IMR-90 (cell line): ENCODE measurements around the gene PPM1D. TPM values are rescaled to one million over a fixed set of nuclear protein-coding genes. Genes with fewer than 3 reads are reported as not detected.

Experiments used
- ATAC-seq: fragments of 200-7000 bp; cut with Tn5 transposase; 2 replicates; pipeline ENCODE4 v1.9.1; 2020; ENCODE audit warnings: low read depth, mild to moderate bottlenecking, moderate library complexity
- BruUV-seq: library from RNA; stranded (reverse); fragments of 400-500 nt; replicated peaks from 2 replicates; lab custom pipeline; 2021; lab: Mats Ljungman, UMichigan
- CTCF ChIA-PET: fragments of 300-600 bp; formaldehyde crosslinking; extraction: SDS; loops from one replicate; lab custom pipeline; 2021; ENCODE audit warnings: antibody characterized with exemption; lab: Yijun Ruan, JAX
- POLR2A ChIA-PET: fragments of 300-600 bp; sonication (Branson Sonifier 250); formaldehyde crosslinking; loops from one replicate; lab custom pipeline; 2022; ENCODE audit warnings: antibody characterized with exemption; ENCODE audit not compliant: unreplicated experiment; lab: Charles Lee
- DNase-seq: peaks from one replicate; pipeline ENCODE4 v3.0.0; 2013
- H2AFZ ChIP-seq: replicated peaks from 2 replicates; pipeline ENCODE3; 2013; ENCODE audit warnings: low read length, mild to moderate bottlenecking; ENCODE audit not compliant: poor library complexity
- H2AK5ac ChIP-seq: 2 replicates; pipeline ENCODE4 v1.6.1; 2013; ENCODE audit warnings: low read depth, low read length, inconsistent platforms
- H2AK9ac ChIP-seq: replicated peaks from 2 replicates; pipeline ENCODE3; 2013; ENCODE audit warnings: mild to moderate bottlenecking, low read depth, low read length, moderate library complexity; ENCODE audit not compliant: poor library complexity
- H2BK120ac ChIP-seq: 2 replicates; pipeline ENCODE4 v1.6.1; 2013; ENCODE audit warnings: low read depth, low read length, inconsistent platforms
- H2BK15ac ChIP-seq: 3 replicates; pipeline ENCODE4 v1.6.1; 2013; ENCODE audit warnings: low read depth, low read length, inconsistent platforms
- H2BK20ac ChIP-seq: 2 replicates; pipeline ENCODE4 v1.6.1; 2013; ENCODE audit warnings: low read depth, mild to moderate bottlenecking, inconsistent platforms, low read length, moderate library complexity
- H2BK5ac ChIP-seq: 2 replicates; pipeline ENCODE4 v1.6.1; 2013; ENCODE audit warnings: mild to moderate bottlenecking, low read depth, low read length, inconsistent platforms; ENCODE audit not compliant: poor library complexity, severe bottlenecking
- H3K14ac ChIP-seq: replicated peaks from 2 replicates; pipeline ENCODE4 v1.6.1; 2013; ENCODE audit warnings: low read depth, low read length, inconsistent platforms
- H3K18ac ChIP-seq: 2 replicates; pipeline ENCODE4 v1.6.1; 2013; ENCODE audit warnings: low read depth, low read length, control low read depth
- H3K23ac ChIP-seq: 2 replicates; pipeline ENCODE4 v1.6.1; 2013; ENCODE audit warnings: low read depth, low read length, inconsistent platforms
- H3K27ac ChIP-seq: 2 replicates; pipeline ENCODE4 v1.5.1; 2013; ENCODE audit warnings: mild to moderate bottlenecking, control low read depth, low read length; ENCODE audit not compliant: insufficient read depth
- H3K27me3 ChIP-seq: 2 replicates; pipeline ENCODE4 v1.6.1; 2013; ENCODE audit warnings: low read length; ENCODE audit not compliant: control insufficient read depth, insufficient read depth
- H3K36me3 ChIP-seq: 2 replicates; pipeline ENCODE4 v1.6.1; 2013; ENCODE audit warnings: low read length, mixed read lengths; ENCODE audit not compliant: control insufficient read depth, insufficient read depth
- H3K4ac ChIP-seq: 2 replicates; pipeline ENCODE4 v1.6.1; 2013; ENCODE audit warnings: low read depth, low read length, inconsistent platforms
- H3K4me1 ChIP-seq: 2 replicates; pipeline ENCODE4 v1.6.1; 2013; ENCODE audit warnings: low read length, mixed read lengths; ENCODE audit not compliant: control insufficient read depth, insufficient read depth
- H3K4me2 ChIP-seq: 2 replicates; pipeline ENCODE4 v1.6.1; 2013; ENCODE audit warnings: low read depth, mild to moderate bottlenecking, control low read depth, low read length, moderate library complexity
- H3K4me3 ChIP-seq: 2 replicates; pipeline ENCODE4 v1.5.1; 2013; ENCODE audit warnings: low read depth, mild to moderate bottlenecking, control low read depth, low read length, moderate library complexity; ENCODE audit not compliant: insufficient read depth
- H3K56ac ChIP-seq: 2 replicates; pipeline ENCODE4 v1.6.1; 2013; ENCODE audit warnings: low read length, inconsistent platforms; ENCODE audit not compliant: insufficient read depth; ENCODE audit errors: extremely low read depth
- H3K79me1 ChIP-seq, 2 experiments: 2 replicates each; pipeline ENCODE4 v1.6.1; 2013; ENCODE audit warnings: low read length in 2 of 2, inconsistent platforms in 1 of 2, low read depth in 1 of 2
- H3K9ac ChIP-seq: 2 replicates; pipeline ENCODE4 v1.6.1; 2013; ENCODE audit warnings: low read depth, low read length, control low read depth
- H3K9me1 ChIP-seq: 2 replicates; pipeline ENCODE4 v1.6.1; 2013; ENCODE audit warnings: low read length, inconsistent platforms; ENCODE audit not compliant: insufficient read depth
- H3K9me3 ChIP-seq: 2 replicates; pipeline ENCODE4 v1.6.1; 2013; ENCODE audit warnings: low read length; ENCODE audit not compliant: control insufficient read depth, insufficient read depth
- H4K20me1 ChIP-seq: 2 replicates; pipeline ENCODE4 v1.6.1; 2013; ENCODE audit warnings: low read length, inconsistent platforms; ENCODE audit not compliant: insufficient read depth
- H4K5ac ChIP-seq: 2 replicates; pipeline ENCODE4 v1.6.1; 2013; ENCODE audit warnings: mild to moderate bottlenecking, low read depth, low read length, control low read depth
- H4K8ac ChIP-seq, 2 experiments: 2 replicates each; pipeline ENCODE4 v1.6.1; 2013; ENCODE audit warnings: low read depth in 2 of 2, low read length in 2 of 2, control low read depth in 1 of 2, inconsistent platforms in 1 of 2
- H4K91ac ChIP-seq: 2 replicates; pipeline ENCODE4 v1.6.1; 2013; ENCODE audit warnings: low read depth, low read length, inconsistent platforms; ENCODE audit not compliant: insufficient read depth
- BHLHE40 ChIP-seq: fragments of 150-350 bp; IDR thresholded peaks from 2 replicates; pipeline ENCODE4 v1.6.1; 2016; ENCODE audit warnings: mild to moderate bottlenecking, low read depth, low read length
- CEBPB ChIP-seq: IDR thresholded peaks from 2 replicates; pipeline ENCODE4 v1.6.1; 2012; ENCODE audit warnings: low read depth, low read length, improper control_type of control experiment
- CTCF ChIP-seq: conservative IDR thresholded peaks from 2 replicates; pipeline ENCODE4 v1.5.1; 2012; ENCODE audit warnings: mild to moderate bottlenecking, low read depth, low read length, improper control_type of control experiment
- ELK1 ChIP-seq: fragments of 150-350 bp; IDR thresholded peaks from 2 replicates; pipeline ENCODE4 v1.6.1; 2016; ENCODE audit warnings: low read depth, mild to moderate bottlenecking, low read length, moderate library complexity, borderline replicate concordance
- MAZ ChIP-seq: IDR thresholded peaks from 2 replicates; pipeline ENCODE4 v1.6.1; 2012; ENCODE audit warnings: low read depth, mild to moderate bottlenecking, low read length, improper control_type of control experiment, moderate library complexity, borderline replicate concordance
- MXI1 ChIP-seq: IDR thresholded peaks from 2 replicates; pipeline ENCODE4 v1.6.1; 2012; ENCODE audit warnings: low read depth, mild to moderate bottlenecking, low read length, moderate library complexity, borderline replicate concordance
- POLR2A ChIP-seq: IDR thresholded peaks from 2 replicates; pipeline ENCODE4 v1.6.1; 2012; ENCODE audit warnings: mild to moderate bottlenecking, low read depth, low read length
- RCOR1 ChIP-seq: IDR thresholded peaks from 2 replicates; pipeline ENCODE4 v1.6.1; 2012; ENCODE audit warnings: mild to moderate bottlenecking, low read length, improper control_type of control experiment; ENCODE audit not compliant: insufficient replicate concordance
- RFX5 ChIP-seq: IDR thresholded peaks from 2 replicates; pipeline ENCODE4 v1.8.0; 2012; ENCODE audit warnings: low read depth, mild to moderate bottlenecking, low read length, moderate library complexity
- SMC3 ChIP-seq: fragments of 150-350 bp; IDR thresholded peaks from 2 replicates; pipeline ENCODE4 v1.6.1; 2016; ENCODE audit warnings: low read depth, mild to moderate bottlenecking, antibody characterized with exemption, low read length, moderate library complexity
- WGBS, 2 experiments: methylation state at CpG; one replicate each; pipeline versions ENCODE4 v1.1.5 to v1.1.7; 2013; ENCODE audit warnings: missing lambda C conversion rate in 2 of 2; ENCODE audit not compliant: insufficient read length in 1 of 2; ENCODE audit errors: extremely low coverage in 2 of 2; 5-methylcytosine and 5-hydroxymethylcytosine counted together
- dilution Hi-C: fragments of 300-500 bp; cut with HindIII; formaldehyde crosslinking; loops from one replicate; pipeline ENCODE4 v1.14.3; 2018; ENCODE audit warnings: low sequenced_read_pairs; ENCODE audit not compliant: unreplicated experiment
- in situ Hi-C: fragments of 300-500 bp; cut with MboI; formaldehyde crosslinking; loops from 3 replicates; pipeline ENCODE4 v1.14.3; 2019; ENCODE audit warnings: low sequenced_read_pairs, inconsistent platforms, mixed read lengths
- intact Hi-C: fragments of 100-400 bp; cut with micrococcal nuclease; formaldehyde crosslinking; loops from 2 replicates; pipeline ENCODE4 v1.10.0; 2022
- polyA plus RNA-seq, 3 experiments: library from polyadenylated mRNA; depleted of rRNA; stranded (reverse); fragments of >200 nt; gene quantifications; 2 replicates each; pipeline ENCODE4 v1.2.3, GENCODE V29; 2012; ENCODE audit warnings: low replicate concordance in 1 of 3
- total RNA-seq: library from RNA; depleted of rRNA; stranded (reverse); fragments of >200 nt; gene quantifications from 2 replicates; pipeline ENCODE4 v1.2.3, GENCODE V29; 2012

Gene PPM1D
- total and polyA plus RNA-seq, 2 of the 4 experiments (the other 2 are of a cell fraction), result 5.5 to 16.1 TPM

GRCh38 chr17:60565233-60565632, 34.8 kb upstream of the PPM1D start:
- no peak overlapping the region for H4K91ac ChIP-seq
- no peak overlapping the region for H2BK120ac ChIP-seq
- H3K23ac ChIP-seq, result no peak overlapping the region
- intact Hi-C loops, result no loop called here
- no peak overlapping the region for H2AK9ac ChIP-seq
- in situ Hi-C loops, result no loop called here
- H3K4ac ChIP-seq, result no peak overlapping the region
- no peaks in the 10 kb centered on the region; a peak in 1 of 4 replicates for H3K79me1 ChIP-seq
- H3K18ac ChIP-seq, result no peak overlapping the region
- H3K14ac ChIP-seq, result no peak overlapping the region; the same call in 1 of the 2 replicates
- no peaks in the 10 kb centered on the region for H4K20me1 ChIP-seq
- H3K4me2 ChIP-seq, result no peak overlapping the region
- H3K4me3 ChIP-seq, result no peak overlapping the region
- no peaks in the 10 kb centered on the region for H3K4me1 ChIP-seq
- H3K9me3 ChIP-seq, result no peaks in the 10 kb centered on the region
- ATAC-seq (no peak), DNase-seq (no peak)
- no peak overlapping the region for H4K5ac ChIP-seq
- no peak overlapping the region for H3K56ac ChIP-seq
- TF ChIP-seq MXI1, result no peak
- TF ChIP-seq SMC3, result no peak
- no peak for TF ChIP-seq BHLHE40
- TF ChIP-seq POLR2A, result no peak
- TF ChIP-seq RFX5, result no peak
- TF ChIP-seq ELK1, result no peak
- no peak for TF ChIP-seq CEBPB
- TF ChIP-seq RCOR1, result no peak
- TF ChIP-seq MAZ, result no peak
- no peak for TF ChIP-seq CTCF
- H2AFZ ChIP-seq, result no peak overlapping the region
- BruUV-seq, result no TSS peak
- WGBS, 2 experiments, result 83% methylated on average over 5 of the region's 6 CpGs; no CpG with 5 or more reads in 1 of the 2 experiments
- H4K8ac ChIP-seq, result no peak overlapping the region
- H3K27me3 ChIP-seq, result no peaks in the 10 kb centered on the region
- H2BK15ac ChIP-seq, result no peak overlapping the region
- H3K27ac ChIP-seq, result no peak overlapping the region
- ChIA-PET POLR2A (no interaction called here), CTCF (no interaction called here)
- no peaks in the 10 kb centered on the region for H3K36me3 ChIP-seq
- H2BK20ac ChIP-seq, result no peak overlapping the region
- no peak overlapping the region for H2AK5ac ChIP-seq
- 0 out of 2 replicates have a peak, but pooled peaks cover 3% of the 10 kb centered on the region for H3K9me1 ChIP-seq
- dilution Hi-C loops, result no loop called here
- H2BK5ac ChIP-seq, result no peak overlapping the region
- no peak overlapping the region for H3K9ac ChIP-seq
